GM12892 (cell line): ENCODE measurements around the gene LRRC8C.

Experiments used
- POLR2A ChIP-seq: IDR thresholded peaks from 2 replicates; pipeline ENCODE4 v1.6.1; 2011; ENCODE audit warnings: low read depth, low read length, control low read depth
- POLR2AphosphoS5 ChIP-seq: IDR thresholded peaks from 2 replicates; pipeline ENCODE4 v1.6.1; 2011; ENCODE audit warnings: low read depth, low read length, control low read depth

DNA sequence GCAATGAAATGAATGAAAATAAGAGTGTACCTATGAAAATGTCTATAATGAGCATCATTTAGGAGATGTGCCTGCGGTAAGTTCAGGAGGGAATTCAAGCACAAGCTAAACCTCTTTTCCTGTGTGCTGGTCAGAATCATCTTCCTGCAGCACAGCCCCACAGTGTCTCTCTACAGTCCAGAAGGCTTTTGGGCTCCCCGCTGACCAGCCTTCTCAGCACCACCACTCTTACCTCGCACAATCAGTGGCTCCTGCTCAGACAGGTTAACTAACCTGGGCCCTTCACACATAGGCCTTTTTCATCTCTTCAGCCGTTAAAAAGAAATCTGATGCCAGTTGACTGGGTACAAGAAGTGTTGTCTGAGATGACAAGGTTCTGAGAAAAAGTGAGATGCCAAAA, 57.7 kb downstream of the LRRC8C start:
- no peak for TF ChIP-seq POLR2A
- no peak for TF ChIP-seq POLR2AphosphoS5
